NB4 (cell line): ENCODE data around the gene SLC31A2.
A peak's percentile ranks its signal among the peaks of the same experiment; 100 is the strongest.
"Not testable (repeated sequence)": the region's sequence is repeated elsewhere in the genome, so short reads cannot be mapped to it uniquely, and the experiment has no call there.

Experiments
- DNase-seq: peaks from one replicate; pipeline ENCODE4 v3.0.0; 2010; ENCODE audit warnings: low read depth
- H3K4me3 ChIP-seq: one replicate; pipeline ENCODE4 v1.5.1; 2011; ENCODE audit warnings: mild to moderate bottlenecking, low read depth, low read length, moderate library complexity
- CTCF ChIP-seq: IDR thresholded peaks from one replicate; pipeline ENCODE4 v1.5.1; 2012; ENCODE audit warnings: low read depth, low read length
- MAX ChIP-seq: IDR thresholded peaks from 2 replicates; pipeline ENCODE4 v1.6.1; 2011; ENCODE audit warnings: low read depth, low read length
- MYC ChIP-seq: IDR thresholded peaks from 2 replicates; pipeline ENCODE4 v1.6.1; 2011; ENCODE audit warnings: low read depth, low read length
- POLR2A ChIP-seq: IDR thresholded peaks from 2 replicates; pipeline ENCODE4 v1.6.1; 2011; ENCODE audit warnings: mild to moderate bottlenecking; ENCODE audit not compliant: insufficient read length; ENCODE audit errors: extremely low read depth

The SLC31A2 gene

GRCh38 chr9:113139953-113140352 is 10.9 kb upstream of the SLC31A2 start:
- no peak for DNase-seq
- no peak overlapping the region for H3K4me3 ChIP-seq
- TF ChIP-seq MYC (no peak), CTCF (no peak)

- not testable (repeated sequence) for DNase-seq, H3K4me3 ChIP-seq
These were observed 9.9 kb upstream of the SLC31A2 start for GRCh38 chr9:113140896-113141295.

- no peak overlapping the region for H3K4me3 ChIP-seq
- no peak for TF ChIP-seq MAX
- TF ChIP-seq POLR2A = no peak
- TF ChIP-seq CTCF = no peak
- no peak for TF ChIP-seq MYC
- no peak for DNase-seq
These were observed 7.2 kb upstream of the SLC31A2 start for GRCh38 chr9:113143432-113144227.

GRCh38 chr9:113148372-113148705 is 2.5 kb upstream of the SLC31A2 start:
- TF ChIP-seq MYC (no peak), CTCF (no peak), POLR2A (no peak), MAX (no peak)
- H3K4me3 ChIP-seq = no peak overlapping the region
- no peak for DNase-seq

- H3K4me3 ChIP-seq = no peak overlapping the region
- no peak for TF ChIP-seq MYC
- no peak for TF ChIP-seq CTCF
- no peak for TF ChIP-seq POLR2A
- TF ChIP-seq MAX = no peak
- peak; percentile 22 for DNase-seq
These were observed 1.9 kb upstream of the SLC31A2 start for GRCh38 chr9:113148781-113149510.

- H3K4me3 ChIP-seq, DNase-seq: not testable (repeated sequence)
These were observed 1.2 kb upstream of the SLC31A2 start for GRCh38 chr9:113149561-113149960.

- DNase-seq = peak; percentile 37
- H3K4me3 ChIP-seq = peak overlapping the region; percentile 67
- TF ChIP-seq MAX = no peak
- TF ChIP-seq MYC = no peak
- TF ChIP-seq CTCF = no peak
- TF ChIP-seq POLR2A = no peak
These were observed 1.2 kb downstream of the SLC31A2 start for GRCh38 chr9:113151696-113152630.
